PC-3 (cell line): ENCODE data around the gene ITGA7. TPM values are rescaled to one million over a fixed set of nuclear protein-coding genes. Genes with fewer than 3 reads are reported as not detected.
A peak's percentile ranks its signal among the peaks of the same experiment; 100 is the strongest.

Source experiments
- ATAC-seq: fragments of 200-7000 bp; cut with Tn5 transposase; 2 replicates; pipeline ENCODE4 v1.9.1; 2020; ENCODE audit warnings: mild to moderate bottlenecking, moderate library complexity
- BruUV-seq: library from RNA; stranded (reverse); fragments of 400-500 nt; replicated peaks from 2 replicates; lab custom pipeline; 2021; lab: Mats Ljungman, UMichigan
- CTCF ChIA-PET: fragments of 300-600 bp; sonication (Branson Sonifier 250); formaldehyde crosslinking; loops from one replicate; lab custom pipeline; 2022; ENCODE audit warnings: antibody characterized with exemption; lab: Charles Lee
- POLR2A ChIA-PET: fragments of 300-600 bp; sonication (Branson Sonifier 250); formaldehyde crosslinking; loops from one replicate; lab custom pipeline; 2022; ENCODE audit warnings: antibody characterized with exemption; ENCODE audit not compliant: unreplicated experiment; lab: Charles Lee
- DNase-seq: peaks from one replicate; pipeline ENCODE4 v3.0.0-alpha.2; 2015
- H2AFZ ChIP-seq: fragments of 300-600 bp; sonication (generic); 2 replicates; pipeline ENCODE4 v1.6.0; 2016; ENCODE audit warnings: antibody characterized with exemption, low read length
- H3F3A ChIP-seq: fragments of 300-600 bp; sonication (generic); one replicate; pipeline ENCODE4 v1.6.0; 2017; ENCODE audit warnings: antibody characterized with exemption, low read length, control low read depth, mild to moderate bottlenecking; ENCODE audit not compliant: unreplicated experiment
- H3K27ac ChIP-seq: fragments of 300-600 bp; sonication (generic); 2 replicates; pipeline ENCODE4 v1.5.1; 2016; ENCODE audit warnings: mild to moderate bottlenecking, low read length
- H3K27me3 ChIP-seq: fragments of 300-600 bp; sonication (generic); 2 replicates; pipeline ENCODE4 v1.6.1; 2016; ENCODE audit warnings: low read length, mixed read lengths
- H3K36me3 ChIP-seq: fragments of 300-600 bp; sonication (generic); 2 replicates; pipeline ENCODE4 v1.6.1; 2016; ENCODE audit warnings: low read depth, mixed run types, low read length, mixed read lengths
- H3K4me1 ChIP-seq: fragments of 300-600 bp; sonication (generic); 2 replicates; pipeline ENCODE4 v1.5.1; 2016; ENCODE audit warnings: low read length; ENCODE audit not compliant: insufficient read depth
- H3K4me2 ChIP-seq: fragments of 300-600 bp; sonication (generic); 2 replicates; pipeline ENCODE4 v1.6.0; 2016; ENCODE audit warnings: low read length
- H3K4me3 ChIP-seq: fragments of 300-600 bp; sonication (generic); 2 replicates; pipeline ENCODE4 v1.5.1; 2016; ENCODE audit warnings: mild to moderate bottlenecking, low read length, mixed read lengths
- H3K79me2 ChIP-seq: fragments of 300-600 bp; sonication (generic); 2 replicates; pipeline ENCODE4 v1.6.1; 2017; ENCODE audit warnings: low read length, mixed read lengths
- H3K9ac ChIP-seq: fragments of 300-600 bp; sonication (generic); 2 replicates; pipeline ENCODE4 v1.6.0; 2016; ENCODE audit warnings: mild to moderate bottlenecking, low read length
- H3K9me2 ChIP-seq: fragments of 300-600 bp; sonication (generic); replicated peaks from 2 replicates; pipeline ENCODE4 v1.6.1; 2016; ENCODE audit warnings: mixed run types, low read length, mixed read lengths
- H3K9me3 ChIP-seq: fragments of 300-600 bp; sonication (generic); 2 replicates; pipeline ENCODE4 v1.6.1; 2016; ENCODE audit warnings: low read length, mixed read lengths
- H4K20me1 ChIP-seq: fragments of 300-600 bp; sonication (generic); 2 replicates; pipeline ENCODE4 v1.6.1; 2016; ENCODE audit warnings: low read length, mixed read lengths
- EZH2 ChIP-seq: fragments of 300-600 bp; sonication (generic); IDR thresholded peaks from one replicate; pipeline ENCODE4 v1.6.1; 2017; ENCODE audit warnings: antibody characterized with exemption, mild to moderate bottlenecking, low read length; ENCODE audit not compliant: unreplicated experiment
- EZH2phosphoT487 ChIP-seq: fragments of 300-600 bp; sonication (generic); IDR thresholded peaks from 2 replicates; pipeline ENCODE4 v1.6.1; 2018; ENCODE audit warnings: mild to moderate bottlenecking, antibody characterized with exemption, low read length, borderline replicate concordance
- intact Hi-C: fragments of 100-400 bp; cut with micrococcal nuclease; formaldehyde crosslinking; loops from 2 replicates; pipeline ENCODE4 v1.9.0; 2023
- total RNA-seq: library from RNA; depleted of rRNA; stranded (reverse); fragments of >200 nt; gene quantifications from 2 replicates; pipeline ENCODE4 v1.2.3, GENCODE V29; 2014
- TF ChIP-seq, protein P1 (sequence below): fragments of 300-600 bp; sonication (generic); conservative IDR thresholded peaks from 2 replicates; pipeline ENCODE4 v1.5.1; 2017; ENCODE audit warnings: antibody characterized with exemption, low read depth, mild to moderate bottlenecking, low read length

Gene ITGA7
- total RNA-seq, 1 experiment from 2014 or later = 4.4 TPM

DNA sequence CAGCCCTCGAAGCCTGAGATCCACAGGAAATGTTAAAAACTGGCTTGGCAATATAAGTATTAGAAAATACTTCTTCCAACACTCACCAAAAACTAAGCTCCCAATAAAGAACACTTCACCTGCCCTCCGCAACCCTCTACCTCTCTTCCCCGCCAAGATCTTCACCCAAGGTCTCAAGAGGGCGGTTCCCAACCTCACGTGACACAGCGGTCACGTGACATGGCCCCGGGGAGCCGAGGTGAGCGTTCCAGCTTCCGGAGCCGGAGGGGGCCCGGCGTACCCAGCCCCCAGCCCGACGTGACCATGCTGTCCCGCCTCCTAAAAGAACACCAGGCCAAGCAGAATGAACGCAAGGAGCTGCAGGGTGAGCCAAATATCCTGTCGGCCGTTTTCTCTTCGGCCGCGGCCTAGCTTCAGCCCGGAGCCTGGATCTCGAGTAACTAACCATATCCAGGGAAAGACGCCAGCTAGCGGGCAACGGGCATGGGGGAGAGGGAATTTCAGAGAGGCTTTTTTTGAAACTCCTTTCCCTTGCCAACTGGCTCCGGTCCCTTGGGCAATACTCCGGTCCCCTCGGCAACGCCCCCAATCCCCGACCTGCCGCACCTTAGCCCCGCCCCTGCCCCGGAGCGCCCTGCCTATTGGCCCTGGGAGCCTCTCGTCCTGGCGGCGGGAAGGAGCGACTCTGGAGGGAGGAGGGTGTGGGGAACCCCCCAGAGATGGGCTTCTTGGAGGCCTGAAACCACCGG is 8.3 kb upstream of the ITGA7 start, which contains the start of gene BLOC1S1:
TSS of gene BLOC1S1 (plus strand) at position 214 of the 749 bp plus-strand sequence. CDS start at position 220, 6 bp downstream.
- H3K4me1 ChIP-seq = peaks cover 62% of the 10 kb centered on the region
- H3K4me2 ChIP-seq = peak within 1 kb of the TSS; percentile 89
- H4K20me1 ChIP-seq = no peaks in the 10 kb centered on the region
- peak within 1 kb of the TSS; percentile 72 for H3K4me3 ChIP-seq
- CTCF ChIA-PET = interaction anchor here (1.0 kb wide), 1 partner anchor 35 kb away, joined by 4 read pairs; a partner anchor contains a TSS
- peak within 1 kb of the TSS; percentile 96 for H2AFZ ChIP-seq
- ATAC-seq = peak; percentile 55
- no peaks in the 10 kb centered on the region for H3K36me3 ChIP-seq
- TSS peak; percentile 42 for BruUV-seq
- H3K9me3 ChIP-seq = no peaks in the 10 kb centered on the region
- H3K27me3 ChIP-seq = no peaks in the 10 kb centered on the region
- no peak for TF ChIP-seq EZH2phosphoT487
- TF ChIP-seq, protein P1, sequence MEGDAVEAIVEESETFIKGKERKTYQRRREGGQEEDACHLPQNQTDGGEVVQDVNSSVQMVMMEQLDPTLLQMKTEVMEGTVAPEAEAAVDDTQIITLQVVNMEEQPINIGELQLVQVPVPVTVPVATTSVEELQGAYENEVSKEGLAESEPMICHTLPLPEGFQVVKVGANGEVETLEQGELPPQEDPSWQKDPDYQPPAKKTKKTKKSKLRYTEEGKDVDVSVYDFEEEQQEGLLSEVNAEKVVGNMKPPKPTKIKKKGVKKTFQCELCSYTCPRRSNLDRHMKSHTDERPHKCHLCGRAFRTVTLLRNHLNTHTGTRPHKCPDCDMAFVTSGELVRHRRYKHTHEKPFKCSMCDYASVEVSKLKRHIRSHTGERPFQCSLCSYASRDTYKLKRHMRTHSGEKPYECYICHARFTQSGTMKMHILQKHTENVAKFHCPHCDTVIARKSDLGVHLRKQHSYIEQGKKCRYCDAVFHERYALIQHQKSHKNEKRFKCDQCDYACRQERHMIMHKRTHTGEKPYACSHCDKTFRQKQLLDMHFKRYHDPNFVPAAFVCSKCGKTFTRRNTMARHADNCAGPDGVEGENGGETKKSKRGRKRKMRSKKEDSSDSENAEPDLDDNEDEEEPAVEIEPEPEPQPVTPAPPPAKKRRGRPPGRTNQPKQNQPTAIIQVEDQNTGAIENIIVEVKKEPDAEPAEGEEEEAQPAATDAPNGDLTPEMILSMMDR = no peak
- no peak for TF ChIP-seq EZH2
- POLR2A ChIA-PET = no interaction called here
- no peaks in the 10 kb centered on the region for H3F3A ChIP-seq
- intact Hi-C loops = no loop called here
- H3K79me2 ChIP-seq = no peaks in the 10 kb centered on the region
- peak within 1 kb of the TSS; percentile 86 for H3K27ac ChIP-seq
- peak; percentile 95 for DNase-seq
- H3K9me2 ChIP-seq = no peaks in the 10 kb centered on the region
- H3K9ac ChIP-seq = peak within 1 kb of the TSS; percentile 78

DNA sequence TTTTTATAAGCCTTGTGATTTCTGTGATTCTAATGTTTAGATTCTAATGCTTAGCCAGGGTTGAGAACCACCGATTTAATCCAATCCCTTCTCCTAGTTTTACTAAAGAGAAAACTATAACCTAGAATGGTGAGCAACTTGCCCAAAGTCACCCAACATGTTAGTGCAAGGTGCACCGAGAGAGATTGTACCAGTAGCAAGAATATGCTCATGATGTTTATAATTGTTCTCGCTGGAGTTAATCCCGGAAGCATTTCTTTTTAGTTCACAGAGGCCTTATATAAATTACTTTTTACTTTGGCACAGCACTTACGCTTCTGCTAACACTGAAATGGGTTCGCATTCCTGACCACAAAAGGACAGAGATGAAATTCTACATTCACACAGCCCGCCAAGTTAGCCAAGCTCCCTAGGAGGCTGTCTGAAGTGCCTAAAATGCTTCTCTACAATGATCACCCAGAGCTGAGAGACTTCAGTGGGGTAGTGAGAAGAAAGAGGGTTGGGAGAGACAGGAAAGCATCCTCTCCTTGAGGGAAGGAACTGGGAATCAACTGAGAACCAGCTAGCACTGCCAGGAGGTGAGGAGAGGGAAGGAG is 7.6 kb upstream of the ITGA7 start:
- H3F3A ChIP-seq = no peaks in the 10 kb centered on the region
- no peaks in the 10 kb centered on the region for H3K79me2 ChIP-seq
- H3K9ac ChIP-seq = peak overlapping the region; percentile 78; the same call in 1 of the 2 replicates
- peak overlapping the region; percentile 72 for H3K4me3 ChIP-seq
- POLR2A ChIA-PET = no interaction called here
- ATAC-seq (no peak), DNase-seq (no peak)
- intact Hi-C loops = no loop called here
- H3K9me2 ChIP-seq = no peaks in the 10 kb centered on the region
- peaks cover 55% of the 10 kb centered on the region for H3K4me1 ChIP-seq
- no peaks in the 10 kb centered on the region for H3K9me3 ChIP-seq
- H3K27ac ChIP-seq = peak overlapping the region; percentile 86
- H3K4me2 ChIP-seq = peak overlapping the region; percentile 89
- BruUV-seq = no TSS peak
- no peaks in the 10 kb centered on the region for H3K27me3 ChIP-seq
- no peak for TF ChIP-seq EZH2phosphoT487
- TF ChIP-seq, protein P1 = no peak
- no peak for TF ChIP-seq EZH2
- CTCF ChIA-PET = interaction anchor here (1.0 kb wide), 1 partner anchor 34 kb away, joined by 4 read pairs; a partner anchor contains a TSS
- no peaks in the 10 kb centered on the region for H4K20me1 ChIP-seq
- no peaks in the 10 kb centered on the region for H3K36me3 ChIP-seq
- H2AFZ ChIP-seq = peak overlapping the region; percentile 96
